K562 (cell line): ENCODE measurements around the gene SCUBE1. TPM values are rescaled to one million over a fixed set of nuclear protein-coding genes. Genes with fewer than 3 reads are reported as not detected.

Source experiments
- ATAC-seq: fragments of 200-7000 bp; cut with Tn5 transposase; 3 replicates; pipeline ENCODE4 v1.9.1; 2020; ENCODE audit warnings: moderate library complexity
- BruUV-seq: library from RNA; stranded (reverse); fragments of 400-500 nt; replicated peaks from 2 replicates; lab custom pipeline; 2021; lab: Mats Ljungman, UMichigan
- CTCF ChIA-PET: fragments of 300-600 bp; formaldehyde crosslinking; extraction: SDS; loops from one replicate; lab custom pipeline; 2021; ENCODE audit warnings: low intra/inter-chr PET ratio; lab: Yijun Ruan, JAX
- POLR2A ChIA-PET: fragments of 300-600, 350-650 bp; sonication (Branson Sonifier 250); formaldehyde crosslinking; extraction: SDS; loops from one replicate; lab custom pipeline; 2021; ENCODE audit warnings: antibody characterized with exemption, inconsistent platforms; lab: Yijun Ruan, JAX
- DNase-seq, 4 experiments: peaks; one replicate each; pipeline versions ENCODE4 v3.0.0 to v3.0.0-alpha.2; 2011 to 2018; ENCODE audit warnings: low spot score in 3 of 4, mixed read lengths in 3 of 4; ENCODE audit errors: extremely low read depth in 1 of 4
- FAIRE-seq: peaks from 2 replicates; lab custom pipeline; 2011; peaks lifted over from hg19 to GRCh38; lab: Jason Lieb, UNC
- H2AFZ ChIP-seq: 2 replicates; pipeline ENCODE4 v1.6.0; 2011; ENCODE audit warnings: low read depth, low read length, control low read depth, inconsistent platforms
- H3K27ac ChIP-seq: fragments of 200-600 bp; 3 replicates; pipeline ENCODE4 v1.8.0; 2011; ENCODE audit warnings: low read depth, mild to moderate bottlenecking, control low read depth, inconsistent platforms, low read length, moderate library complexity, mixed read lengths; ENCODE audit errors: extremely low read depth
- H3K27me3 ChIP-seq, 2 experiments: fragments of 300-600 bp in 1 of 2; 2 replicates in 1 of 2; 3 replicates in 1 of 2; pipeline versions ENCODE4 v1.6.0 to v1.8.0; 2011; ENCODE audit warnings: inconsistent platforms in 2 of 2, low read length in 2 of 2, mild to moderate bottlenecking in 1 of 2, mixed read lengths in 1 of 2, moderate library complexity in 1 of 2; ENCODE audit not compliant: control insufficient read depth in 2 of 2, insufficient read depth in 2 of 2
- H3K36me3 ChIP-seq: fragments of 300-600 bp; 3 replicates; pipeline ENCODE4 v1.8.0; 2011; ENCODE audit warnings: mild to moderate bottlenecking, low read length, inconsistent platforms; ENCODE audit not compliant: control insufficient read depth, insufficient read depth
- H3K4me1 ChIP-seq, 2 experiments: fragments of 200-600 bp in 1 of 2; replicated peaks in 1 of 2; 2 replicates in 1 of 2; 3 replicates in 1 of 2; pipeline versions ENCODE4 v1.5.1 to v1.8.0; 2011; ENCODE audit warnings: inconsistent platforms in 2 of 2, low read length in 2 of 2, mild to moderate bottlenecking in 1 of 2, mixed read lengths in 1 of 2, moderate library complexity in 1 of 2; ENCODE audit not compliant: control insufficient read depth in 2 of 2, insufficient read depth in 2 of 2
- H3K4me2 ChIP-seq: 2 replicates; pipeline ENCODE4 v1.6.1; 2011; ENCODE audit warnings: low read length, control low read depth, inconsistent platforms, mixed read lengths; ENCODE audit not compliant: insufficient read depth
- H3K4me3 ChIP-seq: fragments of 200-600 bp; sonication (generic), shearing (Covaris generic); 2 replicates; pipeline ENCODE4 v1.5.1; 2016; ENCODE audit warnings: control low read depth, inconsistent platforms
- H3K79me2 ChIP-seq: fragments of 200-600 bp; 3 replicates; pipeline ENCODE4 v1.8.0; 2011; ENCODE audit warnings: low read length, inconsistent platforms; ENCODE audit not compliant: control insufficient read depth, insufficient read depth
- H3K9ac ChIP-seq, 2 experiments: 2 replicates each; pipeline versions ENCODE4 v1.6.0 to v1.6.1; 2011; ENCODE audit warnings: low read depth in 2 of 2, low read length in 2 of 2, control low read depth in 1 of 2, inconsistent platforms in 1 of 2, mild to moderate bottlenecking in 1 of 2, mixed read lengths in 1 of 2; ENCODE audit not compliant: insufficient read depth in 1 of 2
- H3K9me1 ChIP-seq: one replicate; pipeline ENCODE4 v1.6.0; 2011; ENCODE audit warnings: inconsistent platforms, mild to moderate bottlenecking, low read length, moderate library complexity; ENCODE audit not compliant: control insufficient read depth, insufficient read depth
- H3K9me3 ChIP-seq: replicated peaks from 2 replicates; pipeline ENCODE4 v1.5.1; 2011; ENCODE audit warnings: low read depth, low read length, inconsistent platforms; ENCODE audit not compliant: control insufficient read depth, insufficient read depth
- H4K20me1 ChIP-seq: replicated peaks from 2 replicates; pipeline ENCODE4 v1.6.1; 2011; ENCODE audit warnings: low read length, inconsistent platforms, mixed read lengths; ENCODE audit not compliant: control insufficient read depth, insufficient read depth
- C11orf30 ChIP-seq: fragments of 450-650 bp; IDR thresholded peaks from 2 replicates; pipeline ENCODE4 v1.6.1; 2016; ENCODE audit warnings: low read depth, mild to moderate bottlenecking
- CTBP1 ChIP-seq: fragments of 450-650 bp; IDR thresholded peaks from 2 replicates; pipeline ENCODE4 v1.6.1; 2016; ENCODE audit warnings: borderline replicate concordance
- E2F3 ChIP-seq: fragments of 250-450 bp; sonication (Bioruptor Pico); IDR thresholded peaks from 2 replicates; pipeline ENCODE4 v1.4.0; 2020; ENCODE audit warnings: mild to moderate bottlenecking
- ESRRA ChIP-seq: fragments of 450-650 bp; IDR thresholded peaks from 2 replicates; pipeline ENCODE4 v1.6.1; 2014; ENCODE audit warnings: low read depth, mild to moderate bottlenecking, moderate library complexity, borderline replicate concordance
- JUND ChIP-seq, 2 experiments: IDR thresholded peaks; 2 replicates in 1 of 2; 3 replicates in 1 of 2; pipeline ENCODE4 v1.6.1; 2011; ENCODE audit warnings: borderline replicate concordance in 2 of 2, low read depth in 2 of 2, low read length in 2 of 2, improper control_type of control experiment in 1 of 2, missing biosample characterization in 1 of 2, missing genetic modification characterization in 1 of 2, missing genetic modification reagents in 1 of 2
- KLF1 ChIP-seq: fragments of 450-650 bp; IDR thresholded peaks from 2 replicates; pipeline ENCODE4 v1.6.1; 2016; ENCODE audit warnings: missing genetic modification characterization, missing compliant biosample characterization
- MAFF ChIP-seq: IDR thresholded peaks from 2 replicates; pipeline ENCODE4 v1.6.1; 2012; ENCODE audit warnings: low read length, improper control_type of control experiment
- MAFG ChIP-seq: fragments of 450-650 bp; conservative IDR thresholded peaks from 2 replicates; pipeline ENCODE4 v1.6.1; 2016; ENCODE audit warnings: missing genetic modification characterization, missing compliant biosample characterization
- MAFK ChIP-seq: IDR thresholded peaks from 2 replicates; pipeline ENCODE4 v1.6.1; 2011; ENCODE audit warnings: low read length, improper control_type of control experiment
- NFE2 ChIP-seq: IDR thresholded peaks from 2 replicates; pipeline ENCODE4 v1.6.1; 2014; ENCODE audit warnings: antibody characterized with exemption, low read depth
- POLR3A ChIP-seq: IDR thresholded peaks from 2 replicates; pipeline ENCODE4 v1.6.1; 2011; ENCODE audit warnings: borderline replicate concordance, mild to moderate bottlenecking, moderate library complexity; ENCODE audit not compliant: insufficient read length, insufficient read depth; ENCODE audit errors: extremely low read depth
- RCOR1 ChIP-seq, 2 experiments: IDR thresholded peaks; 2 replicates each; pipeline ENCODE4 v1.6.1; 2012; ENCODE audit warnings: low read depth in 2 of 2, low read length in 2 of 2, borderline replicate concordance in 1 of 2, improper control_type of control experiment in 1 of 2
- SRSF1 ChIP-seq: fragments of 200-400 bp; formaldehyde crosslinking; IDR thresholded peaks from 2 replicates; pipeline ENCODE4 v1.6.1; 2017; ENCODE audit warnings: mild to moderate bottlenecking, low read depth, low read length, moderate library complexity
- ZFP1 ChIP-seq: fragments of 450-650 bp; formaldehyde crosslinking; IDR thresholded peaks from 2 replicates; pipeline ENCODE4 v1.4.0; 2020; ENCODE audit warnings: mild to moderate bottlenecking, mixed read lengths
- ZNF316 ChIP-seq: fragments of 450-650 bp; IDR thresholded peaks from 2 replicates; pipeline ENCODE4 v1.6.1; 2016
- ZNF644 ChIP-seq: fragments of 200-800 bp; sonication (Bioruptor generic); IDR thresholded peaks from 2 replicates; pipeline ENCODE4 v1.6.1; 2016; ENCODE audit warnings: low read depth, missing genetic modification characterization, missing compliant biosample characterization
- ZNF668 ChIP-seq: fragments of 250-450 bp; sonication (Bioruptor Pico); IDR thresholded peaks from 2 replicates; pipeline ENCODE4 v1.8.0; 2022; ENCODE audit warnings: mild to moderate bottlenecking, inconsistent platforms
- WGBS: fragments of 100-300 bp; shearing (Covaris generic); methylation state at CpG from one replicate; pipeline ENCODE4 v1.1.6; 2016; ENCODE audit warnings: low coverage, mixed read lengths; ENCODE audit not compliant: insufficient coverage; ENCODE audit errors: missing lambda C conversion rate; 5-methylcytosine and 5-hydroxymethylcytosine counted together
- in situ Hi-C: fragments of 300-500 bp; cut with MboI; formaldehyde crosslinking; loops from 4 replicates; pipeline ENCODE4 v1.15.0; 2018; ENCODE audit warnings: inconsistent platforms, mixed read lengths
- intact Hi-C: fragments of 100-400 bp; cut with micrococcal nuclease; formaldehyde crosslinking; loops from 2 replicates; pipeline ENCODE4 v1.14.2; 2022
- polyA plus RNA-seq, 8 experiments: library from polyadenylated mRNA; depleted of rRNA in 4 of 8; stranded (reverse) in 5 of 8; unstranded in 3 of 8; fragments of >200 nt; fragmentation: Nextera tagmentation in 2 of 8; fragmentation: Illumina TruSeq in 1 of 8; extraction: Ambion mirVana in 2 of 8; extraction: Trizol in 1 of 8; gene quantifications; 2 replicates each; pipeline versions ENCODE4 v1.2.1 to v1.2.3, GENCODE V29; 2011 to 2014; ENCODE audit warnings: inconsistent platforms in 1 of 8, missing spikeins in 1 of 8
- total RNA-seq, 7 experiments: library from RNA; depleted of rRNA in 6 of 7; stranded (reverse); fragments of >200 nt in 6 of 7; fragmentation: Illumina TruSeq in 2 of 7; extraction: Trizol in 2 of 7; gene quantifications; 2 replicates each; pipeline versions ENCODE4 v1.2.1 to v1.2.3, GENCODE V29; 2011 to 2021; ENCODE audit warnings: low replicate concordance in 1 of 7
- TF ChIP-seq, protein P1 (sequence below): fragments of 250-450 bp; sonication (Bioruptor Pico); IDR thresholded peaks from 2 replicates; pipeline ENCODE4 v1.9.0; 2021; ENCODE audit warnings: mild to moderate bottlenecking
- TF ChIP-seq, protein P2 (sequence below): fragments of 450-650 bp; IDR thresholded peaks from 2 replicates; pipeline ENCODE4 v1.6.1; 2014; ENCODE audit warnings: low read depth, mild to moderate bottlenecking, moderate library complexity, borderline replicate concordance
- TF ChIP-seq, protein P3 (sequence below), 2 experiments: fragments of 450-650 bp; conservative IDR thresholded peaks; 2 replicates each; pipeline ENCODE4 v1.6.1; 2017; ENCODE audit warnings: mild to moderate bottlenecking in 2 of 2, moderate library complexity in 2 of 2

Gene SCUBE1
- total and polyA plus RNA-seq, 9 of the 15 experiments (the other 6 are each of a cell fraction or from before 2014, with no cell fraction given), result 0.03 to 0.47 (median 0.29) TPM; not detected in 6

DNA sequence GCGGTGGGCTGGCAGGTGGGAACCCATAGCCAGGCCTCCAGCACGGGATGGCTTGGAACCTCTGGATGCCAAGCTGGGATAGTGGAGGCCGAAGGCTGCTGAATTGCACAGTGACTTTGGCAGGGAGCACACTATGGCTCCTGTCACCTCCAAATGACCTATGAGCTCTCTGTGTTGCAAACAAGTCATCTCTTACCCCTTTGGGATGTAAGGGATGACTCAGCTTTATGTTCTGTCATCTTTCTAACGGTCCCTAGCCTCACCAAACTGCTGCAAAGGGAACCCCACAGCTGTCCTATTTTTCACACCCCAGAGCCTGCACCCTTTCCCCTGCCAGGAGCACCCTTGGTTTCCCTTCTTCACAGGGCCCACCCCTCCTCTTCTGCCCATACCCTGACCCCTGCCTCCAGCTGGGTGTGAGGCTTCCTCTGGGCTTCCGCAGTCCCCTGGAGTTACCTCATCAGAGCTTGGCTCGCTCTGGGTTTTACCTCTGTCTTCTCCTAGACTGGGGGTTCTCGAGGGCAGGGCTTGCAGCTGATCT lies 2.7 kb upstream of the SCUBE1 start:
- WGBS, result 40% methylated on average over 7 of the region's 7 CpGs
- in situ Hi-C loops (no loop called here), intact Hi-C loops (loop anchor here (1.0 kb wide), 2 partner anchors 72 to 115 kb away; no protein-coding TSS in a partner anchor)
- no peaks in the 10 kb centered on the region for H3K9me1 ChIP-seq
- DNase-seq (peak; percentile 24 to 34 (median 28)), FAIRE-seq (no peak), ATAC-seq (peak; percentile 33; the same call in 1 of the 3 replicates)
- H3K4me1 ChIP-seq, result peaks cover 9 to 21% of the 10 kb centered on the region in 2 experiments; a peak in 4 of 5 replicates
- BruUV-seq, result no TSS peak
- no peaks in the 10 kb centered on the region for H3K79me2 ChIP-seq
- peak overlapping the region; percentile 34; the same call in 1 of the 2 replicates for H2AFZ ChIP-seq
- no peak overlapping the region for H3K4me3 ChIP-seq
- POLR2A ChIA-PET, result interaction anchor here (0.6 to 1.8 kb wide), 5 partner anchors 9 to 731 kb away, joined by 3 to 5 read pairs (median 3); partner anchors contain the start of gene POLDIP3
- H3K36me3 ChIP-seq, result no peaks in the 10 kb centered on the region
- H3K4me2 ChIP-seq, result no peak overlapping the region
- H3K27ac ChIP-seq, result no peak overlapping the region
- H3K9me3 ChIP-seq, result no peaks in the 10 kb centered on the region
- H4K20me1 ChIP-seq, result no peaks in the 10 kb centered on the region; the same call in 1 of the 2 replicates
- CTCF ChIA-PET, result interaction anchor here (0.6 to 3.1 kb wide), 4 partner anchors 72 to 154 kb away, joined by 3 to 26 read pairs (median 10); no protein-coding TSS in a partner anchor
- peaks cover 0 to 19% of the 10 kb centered on the region in 2 experiments; a peak in 3 of 5 replicates for H3K27me3 ChIP-seq
- no peak overlapping the region for H3K9ac ChIP-seq
- TF ChIP-seq CTBP1 (peak; percentile 34; the same call in 1 of the 2 replicates), MAFK (peak; percentile 74), ZNF644 (tag) (no peak), ESRRA (peak; percentile 78), NFE2 (peak; percentile 78), ZNF668 (CRISPR knock-in tag) (no peak), ZNF316 (peak; percentile 92), E2F3 (CRISPR knock-in tag) (no peak), MAFG (peak; percentile 91), POLR3A (no peak), SRSF1 (no peak), C11orf30 (peak; percentile 83), MAFF (peak; percentile 73; the same call in 1 of the 2 replicates), KLF1 (tag) (no peak), RCOR1 (IDR thresholded peaks at IDR 0.05; ENCODE audit: borderline replicate concordance in 1 of 2, low read depth in 2 of 2, low read length in 2 of 2) (peak in 1 of 2 experiments; percentile 51; a peak in 1 of 4 replicates), JUND (IDR thresholded peaks at IDR 0.05; ENCODE audit: borderline replicate concordance, low read depth, low read length) (peak; percentile 40; the same call in 1 of the 2 replicates), JUND (tag; IDR thresholded peaks at IDR 0.05; ENCODE audit: borderline replicate concordance, low read depth, low read length) (peak; percentile 50; the same call in 1 of the 3 replicates), ZFP1 (CRISPR knock-in tag) (no peak)
- TF ChIP-seq, protein P1, sequence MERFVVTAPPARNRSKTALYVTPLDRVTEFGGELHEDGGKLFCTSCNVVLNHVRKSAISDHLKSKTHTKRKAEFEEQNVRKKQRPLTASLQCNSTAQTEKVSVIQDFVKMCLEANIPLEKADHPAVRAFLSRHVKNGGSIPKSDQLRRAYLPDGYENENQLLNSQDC (CRISPR knock-in tag), result no peak
- TF ChIP-seq, protein P2, sequence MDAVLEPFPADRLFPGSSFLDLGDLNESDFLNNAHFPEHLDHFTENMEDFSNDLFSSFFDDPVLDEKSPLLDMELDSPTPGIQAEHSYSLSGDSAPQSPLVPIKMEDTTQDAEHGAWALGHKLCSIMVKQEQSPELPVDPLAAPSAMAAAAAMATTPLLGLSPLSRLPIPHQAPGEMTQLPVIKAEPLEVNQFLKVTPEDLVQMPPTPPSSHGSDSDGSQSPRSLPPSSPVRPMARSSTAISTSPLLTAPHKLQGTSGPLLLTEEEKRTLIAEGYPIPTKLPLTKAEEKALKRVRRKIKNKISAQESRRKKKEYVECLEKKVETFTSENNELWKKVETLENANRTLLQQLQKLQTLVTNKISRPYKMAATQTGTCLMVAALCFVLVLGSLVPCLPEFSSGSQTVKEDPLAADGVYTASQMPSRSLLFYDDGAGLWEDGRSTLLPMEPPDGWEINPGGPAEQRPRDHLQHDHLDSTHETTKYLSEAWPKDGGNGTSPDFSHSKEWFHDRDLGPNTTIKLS, result no peak
- TF ChIP-seq, protein P3, sequence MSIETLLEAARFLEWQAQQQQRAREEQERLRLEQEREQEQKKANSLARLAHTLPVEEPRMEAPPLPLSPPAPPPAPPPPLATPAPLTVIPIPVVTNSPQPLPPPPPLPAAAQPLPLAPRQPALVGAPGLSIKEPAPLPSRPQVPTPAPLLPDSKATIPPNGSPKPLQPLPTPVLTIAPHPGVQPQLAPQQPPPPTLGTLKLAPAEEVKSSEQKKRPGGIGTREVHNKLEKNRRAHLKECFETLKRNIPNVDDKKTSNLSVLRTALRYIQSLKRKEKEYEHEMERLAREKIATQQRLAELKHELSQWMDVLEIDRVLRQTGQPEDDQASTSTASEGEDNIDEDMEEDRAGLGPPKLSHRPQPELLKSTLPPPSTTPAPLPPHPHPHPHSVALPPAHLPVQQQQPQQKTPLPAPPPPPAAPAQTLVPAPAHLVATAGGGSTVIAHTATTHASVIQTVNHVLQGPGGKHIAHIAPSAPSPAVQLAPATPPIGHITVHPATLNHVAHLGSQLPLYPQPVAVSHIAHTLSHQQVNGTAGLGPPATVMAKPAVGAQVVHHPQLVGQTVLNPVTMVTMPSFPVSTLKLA (conservative IDR thresholded peaks at IDR 0.05), result no peak
